Measurements from ENCODE around the gene KANTR.

DNA sequence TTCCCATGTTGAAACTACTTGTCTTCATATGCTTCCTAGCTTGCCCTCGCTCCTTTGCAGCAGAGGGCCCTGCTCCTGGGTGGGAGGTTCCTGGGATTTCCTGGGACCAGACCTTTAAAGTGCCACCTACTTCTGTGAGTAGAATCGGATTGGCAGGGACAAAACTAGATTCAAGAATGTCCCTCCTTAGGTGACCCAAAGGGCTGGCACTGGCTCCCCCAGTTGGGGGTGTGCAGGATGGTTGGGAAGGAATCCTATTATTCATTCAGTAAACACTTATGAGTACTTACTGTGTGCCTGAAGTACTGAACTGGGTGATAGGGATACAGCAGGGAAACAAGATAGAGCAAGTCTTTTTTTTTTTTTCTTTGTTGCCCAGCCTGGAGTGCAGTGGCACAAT, 2.6 kb upstream of the KANTR start:
- TF ChIP-seq, protein P1, sequence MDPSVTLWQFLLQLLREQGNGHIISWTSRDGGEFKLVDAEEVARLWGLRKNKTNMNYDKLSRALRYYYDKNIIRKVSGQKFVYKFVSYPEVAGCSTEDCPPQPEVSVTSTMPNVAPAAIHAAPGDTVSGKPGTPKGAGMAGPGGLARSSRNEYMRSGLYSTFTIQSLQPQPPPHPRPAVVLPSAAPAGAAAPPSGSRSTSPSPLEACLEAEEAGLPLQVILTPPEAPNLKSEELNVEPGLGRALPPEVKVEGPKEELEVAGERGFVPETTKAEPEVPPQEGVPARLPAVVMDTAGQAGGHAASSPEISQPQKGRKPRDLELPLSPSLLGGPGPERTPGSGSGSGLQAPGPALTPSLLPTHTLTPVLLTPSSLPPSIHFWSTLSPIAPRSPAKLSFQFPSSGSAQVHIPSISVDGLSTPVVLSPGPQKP (IDR thresholded peaks at IDR 0.05; ENCODE audit: borderline replicate concordance, low read depth, low read length), result no peak
- TF ChIP-seq, protein P2, sequence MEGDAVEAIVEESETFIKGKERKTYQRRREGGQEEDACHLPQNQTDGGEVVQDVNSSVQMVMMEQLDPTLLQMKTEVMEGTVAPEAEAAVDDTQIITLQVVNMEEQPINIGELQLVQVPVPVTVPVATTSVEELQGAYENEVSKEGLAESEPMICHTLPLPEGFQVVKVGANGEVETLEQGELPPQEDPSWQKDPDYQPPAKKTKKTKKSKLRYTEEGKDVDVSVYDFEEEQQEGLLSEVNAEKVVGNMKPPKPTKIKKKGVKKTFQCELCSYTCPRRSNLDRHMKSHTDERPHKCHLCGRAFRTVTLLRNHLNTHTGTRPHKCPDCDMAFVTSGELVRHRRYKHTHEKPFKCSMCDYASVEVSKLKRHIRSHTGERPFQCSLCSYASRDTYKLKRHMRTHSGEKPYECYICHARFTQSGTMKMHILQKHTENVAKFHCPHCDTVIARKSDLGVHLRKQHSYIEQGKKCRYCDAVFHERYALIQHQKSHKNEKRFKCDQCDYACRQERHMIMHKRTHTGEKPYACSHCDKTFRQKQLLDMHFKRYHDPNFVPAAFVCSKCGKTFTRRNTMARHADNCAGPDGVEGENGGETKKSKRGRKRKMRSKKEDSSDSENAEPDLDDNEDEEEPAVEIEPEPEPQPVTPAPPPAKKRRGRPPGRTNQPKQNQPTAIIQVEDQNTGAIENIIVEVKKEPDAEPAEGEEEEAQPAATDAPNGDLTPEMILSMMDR (conservative IDR thresholded peaks at IDR 0.05; ENCODE audit: low read depth, low read length), result no peak
- TF ChIP-seq, protein P3, sequence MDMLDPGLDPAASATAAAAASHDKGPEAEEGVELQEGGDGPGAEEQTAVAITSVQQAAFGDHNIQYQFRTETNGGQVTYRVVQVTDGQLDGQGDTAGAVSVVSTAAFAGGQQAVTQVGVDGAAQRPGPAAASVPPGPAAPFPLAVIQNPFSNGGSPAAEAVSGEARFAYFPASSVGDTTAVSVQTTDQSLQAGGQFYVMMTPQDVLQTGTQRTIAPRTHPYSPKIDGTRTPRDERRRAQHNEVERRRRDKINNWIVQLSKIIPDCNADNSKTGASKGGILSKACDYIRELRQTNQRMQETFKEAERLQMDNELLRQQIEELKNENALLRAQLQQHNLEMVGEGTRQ (IDR thresholded peaks at IDR 0.05; ENCODE audit: low read depth, low read length), result no peak
- no peak for TF ChIP-seq RAD21 (IDR thresholded peaks at IDR 0.05; ENCODE audit: low read length)
- TF ChIP-seq MAZ (IDR thresholded peaks at IDR 0.05; ENCODE audit: borderline replicate concordance, low read depth, low read length), result no peak
- TF ChIP-seq CEBPB (IDR thresholded peaks at IDR 0.05; ENCODE audit: low read depth, low read length), result no peak
- TF ChIP-seq RCOR1 (IDR thresholded peaks at IDR 0.05; ENCODE audit: insufficient replicate concordance, low read length), result no peak
- no peak for TF ChIP-seq POLR2A (IDR thresholded peaks at IDR 0.05; ENCODE audit: low read depth, low read length)
- no peak for TF ChIP-seq MXI1 (IDR thresholded peaks at IDR 0.05; ENCODE audit: borderline replicate concordance, low read depth, low read length)
- no peak for TF ChIP-seq FOS (IDR thresholded peaks at IDR 0.05; ENCODE audit: low read depth, low read length)
